ENCODE data around the gene FARP1. TPM values are rescaled to one million over a fixed set of nuclear protein-coding genes. Genes with fewer than 3 reads are reported as not detected.

FARP1 gene
- total RNA-seq, 1 experiment from 2014 or later, result 25.8 TPM

DNA sequence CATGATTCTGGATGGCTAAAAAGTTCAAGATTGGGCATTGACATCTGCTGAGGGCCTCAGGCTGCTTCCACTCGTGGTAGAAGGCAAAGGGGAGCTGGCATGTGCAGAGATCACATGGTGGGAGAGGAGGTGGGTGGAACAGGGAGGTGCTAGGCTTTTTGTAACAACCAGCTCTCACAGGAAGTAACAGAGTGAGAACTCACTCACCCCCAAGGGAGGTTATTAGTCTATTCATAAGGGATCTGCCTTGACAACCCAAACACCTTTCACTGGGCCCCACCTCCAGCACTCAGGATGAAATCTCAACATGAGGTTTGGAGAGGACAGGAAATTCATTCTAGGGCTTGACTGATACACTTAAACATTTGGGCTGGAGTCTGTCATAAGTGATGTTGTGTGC lies 231.9 kb downstream of the FARP1 start:
- Histone ChIP-seq H3K36me3 (replicated peaks; ENCODE audit: control insufficient read depth, insufficient read depth, low read length) (no peaks in the 10 kb centered on the region), H3K4me3 (ENCODE audit: insufficient read depth, low read depth, low read length) (no peak overlapping the region), H3K27me3 (ENCODE audit: control insufficient read depth, insufficient read depth, low read length) (no peaks in the 10 kb centered on the region)
- DNase-seq, result no peak

DNA sequence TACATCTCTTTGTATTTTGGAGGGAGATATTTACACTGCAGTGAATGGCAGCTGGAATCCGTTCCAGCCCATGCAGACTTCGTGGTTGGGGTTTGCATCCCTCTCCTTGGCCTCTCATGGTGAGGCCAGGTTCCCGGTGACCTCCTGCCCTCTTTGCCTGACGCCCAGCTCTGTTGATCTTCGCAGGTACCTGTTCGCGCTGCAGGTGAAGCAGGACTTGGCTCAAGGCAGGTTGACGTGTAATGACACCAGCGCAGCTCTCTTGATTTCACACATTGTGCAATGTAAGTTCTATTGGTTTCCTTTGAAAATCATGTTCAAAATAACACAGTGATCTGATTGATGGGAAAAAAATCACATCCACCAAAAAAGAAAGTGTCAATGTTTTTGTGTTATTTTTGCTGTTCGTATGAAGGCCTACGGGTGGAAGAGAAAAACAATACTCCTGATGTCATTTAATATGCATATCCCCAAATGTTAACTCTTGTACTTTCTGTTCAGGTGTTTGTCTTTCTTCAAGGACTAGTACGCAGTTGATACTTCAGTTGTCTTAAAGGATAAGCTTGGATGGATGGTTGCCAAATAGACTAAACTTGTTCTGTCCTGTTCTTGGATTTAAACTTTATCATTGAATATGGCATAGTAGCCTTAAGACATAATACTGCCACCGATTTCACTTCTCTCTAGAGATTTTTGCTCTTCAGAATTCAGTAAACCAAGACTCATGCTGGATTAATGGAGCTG lies 234.9 kb downstream of the FARP1 start:
- Histone ChIP-seq H3K4me3 (ENCODE audit: insufficient read depth, low read depth, low read length) (no peak overlapping the region), H3K36me3 (replicated peaks; ENCODE audit: control insufficient read depth, insufficient read depth, low read length) (no peaks in the 10 kb centered on the region), H3K27me3 (ENCODE audit: control insufficient read depth, insufficient read depth, low read length) (no peaks in the 10 kb centered on the region)
- DNase-seq, result no peak

GRCh38 chr13:98384739-98385138 lies 241.8 kb downstream of the FARP1 start:
- H3K36me3 ChIP-seq (replicated peaks; ENCODE audit: control insufficient read depth, insufficient read depth, low read length), result peaks cover 4% of the 10 kb centered on the region
- no peak for DNase-seq
- no peak overlapping the region for H3K4me3 ChIP-seq (ENCODE audit: insufficient read depth, low read depth, low read length)
- no peaks in the 10 kb centered on the region for H3K27me3 ChIP-seq (ENCODE audit: control insufficient read depth, insufficient read depth, low read length)

GRCh38 chr13:98385606-98386005 lies 242.7 kb downstream of the FARP1 start:
- DNase-seq, result no peak
- H3K27me3 ChIP-seq (ENCODE audit: control insufficient read depth, insufficient read depth, low read length), result no peaks in the 10 kb centered on the region
- H3K36me3 ChIP-seq (replicated peaks; ENCODE audit: control insufficient read depth, insufficient read depth, low read length), result peaks cover 5% of the 10 kb centered on the region

DNA sequence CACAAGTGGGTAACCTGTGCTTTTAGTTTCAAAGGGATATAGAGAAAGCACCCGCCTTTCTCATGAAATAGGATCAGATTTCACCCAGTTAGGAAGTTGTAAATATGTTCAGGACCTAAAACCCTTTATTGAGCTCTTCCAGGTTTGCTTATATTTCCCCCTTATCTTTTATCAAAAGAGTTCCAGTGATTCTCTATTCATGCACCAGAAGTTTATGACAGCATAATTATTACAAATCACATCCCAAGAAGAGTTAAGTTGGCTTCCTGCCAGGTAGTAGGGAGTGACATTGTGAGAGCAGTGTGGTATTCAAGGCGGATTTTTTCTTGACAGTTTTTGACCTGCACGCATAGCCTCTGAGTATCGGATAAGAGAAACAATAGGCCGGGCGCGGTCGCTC lies 243.7 kb downstream of the FARP1 start:
- DNase-seq, result no peak
- no peak overlapping the region for H3K4me3 ChIP-seq (ENCODE audit: insufficient read depth, low read depth, low read length)

More at GRCh38 chr13:98385606-98386005, 242.7 kb downstream of the FARP1 start:
- H3K4me3 ChIP-seq (ENCODE audit: insufficient read depth, low read depth, low read length), result no peak overlapping the region

GRCh38 chr13:98389319-98389718 lies 246.4 kb downstream of the FARP1 start:
- Histone ChIP-seq H3K27me3 (ENCODE audit: control insufficient read depth, insufficient read depth, low read length) (no peaks in the 10 kb centered on the region), H3K4me3 (ENCODE audit: insufficient read depth, low read depth, low read length) (no peak overlapping the region), H3K36me3 (replicated peaks; ENCODE audit: control insufficient read depth, insufficient read depth, low read length) (peaks cover 5% of the 10 kb centered on the region)
- DNase-seq, result no peak

More for the DNA sequence above, 243.7 kb downstream of the FARP1 start:
- peaks cover 5% of the 10 kb centered on the region for H3K36me3 ChIP-seq (replicated peaks; ENCODE audit: control insufficient read depth, insufficient read depth, low read length)
- H3K27me3 ChIP-seq (ENCODE audit: control insufficient read depth, insufficient read depth, low read length), result no peaks in the 10 kb centered on the region

DNA sequence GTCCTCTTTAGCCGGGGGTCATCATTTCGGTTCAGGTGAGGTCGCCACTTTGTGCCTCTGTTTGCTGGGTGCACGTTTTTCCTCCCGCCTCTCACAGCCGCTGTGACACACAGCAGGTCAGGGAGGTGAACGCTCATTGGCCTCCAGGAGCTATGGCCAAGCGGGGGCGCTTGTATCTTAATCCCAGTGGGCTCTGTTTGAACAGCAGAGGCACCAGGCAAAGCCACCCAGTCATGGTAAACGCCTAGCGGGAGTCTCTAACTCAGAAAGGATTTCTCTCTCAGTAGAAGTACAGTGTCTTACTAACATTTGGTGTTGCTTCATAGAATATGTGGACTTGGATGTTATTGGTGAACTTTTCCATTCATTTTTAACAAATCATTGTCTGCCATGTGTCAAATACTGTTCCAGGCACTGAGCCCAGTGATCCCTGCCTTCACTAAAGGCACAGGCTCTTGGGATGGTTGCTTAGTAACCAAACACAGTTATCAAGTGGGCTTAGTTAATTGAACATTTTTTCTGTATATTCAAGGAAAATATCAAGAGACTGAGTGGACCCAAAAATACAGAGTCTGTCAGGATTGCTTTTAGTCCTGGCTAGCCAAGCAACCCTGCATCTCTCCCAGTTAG lies 247.3 kb downstream of the FARP1 start:
- DNase-seq, result no peak
- H3K27me3 ChIP-seq (ENCODE audit: control insufficient read depth, insufficient read depth, low read length), result no peaks in the 10 kb centered on the region
- no peak overlapping the region for H3K4me3 ChIP-seq (ENCODE audit: insufficient read depth, low read depth, low read length)
- peaks cover 7% of the 10 kb centered on the region for H3K36me3 ChIP-seq (replicated peaks; ENCODE audit: control insufficient read depth, insufficient read depth, low read length)

- no peaks in the 10 kb centered on the region for H3K27me3 ChIP-seq (ENCODE audit: control insufficient read depth, insufficient read depth, low read length)
- DNase-seq, result no peak
- H3K4me3 ChIP-seq (ENCODE audit: insufficient read depth, low read depth, low read length), result no peak overlapping the region
- H3K36me3 ChIP-seq (replicated peaks; ENCODE audit: control insufficient read depth, insufficient read depth, low read length), result peaks cover 4% of the 10 kb centered on the region
Measured at GRCh38 chr13:98393873-98394272, 251.0 kb downstream of the FARP1 start.

DNA sequence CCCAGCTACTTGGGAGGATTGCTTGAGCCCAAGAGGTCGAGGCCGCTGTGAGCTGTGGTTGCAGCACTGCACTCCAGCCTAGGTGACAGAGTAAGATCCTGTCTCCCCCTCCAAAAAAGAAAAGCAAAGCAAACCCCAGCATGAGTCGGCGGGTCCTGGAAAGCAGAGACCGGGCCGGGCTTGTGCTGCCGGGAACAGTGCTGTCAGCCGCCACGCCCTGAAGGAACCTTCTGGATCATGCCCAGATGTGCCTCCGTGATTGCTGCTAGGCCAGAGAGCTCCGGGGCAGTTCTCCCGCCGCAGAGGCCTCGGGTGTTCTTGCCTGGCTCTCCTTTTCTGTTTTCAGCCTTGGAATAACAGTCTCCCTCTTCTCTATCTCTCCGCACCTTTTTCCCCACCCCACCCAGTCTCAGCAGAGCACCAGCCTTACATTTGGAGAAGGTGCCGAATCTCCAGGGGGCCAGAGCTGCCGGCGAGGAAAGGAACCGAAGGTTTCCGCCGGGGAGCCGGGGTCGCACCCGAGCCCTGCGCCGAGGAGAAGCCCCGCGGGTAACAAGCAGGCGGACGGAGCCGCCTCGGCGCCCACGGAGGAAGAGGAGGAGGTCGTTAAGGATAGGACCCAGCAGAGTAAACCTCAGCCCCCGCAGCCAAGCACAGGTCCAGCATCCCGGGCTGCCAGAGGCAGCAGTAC lies 252.1 kb downstream of the FARP1 start:
- Histone ChIP-seq H3K27me3 (ENCODE audit: control insufficient read depth, insufficient read depth, low read length) (no peaks in the 10 kb centered on the region), H3K36me3 (replicated peaks; ENCODE audit: control insufficient read depth, insufficient read depth, low read length) (peaks cover 2% of the 10 kb centered on the region), H3K4me3 (ENCODE audit: insufficient read depth, low read depth, low read length) (no peak overlapping the region)
- no peak for DNase-seq

DNA sequence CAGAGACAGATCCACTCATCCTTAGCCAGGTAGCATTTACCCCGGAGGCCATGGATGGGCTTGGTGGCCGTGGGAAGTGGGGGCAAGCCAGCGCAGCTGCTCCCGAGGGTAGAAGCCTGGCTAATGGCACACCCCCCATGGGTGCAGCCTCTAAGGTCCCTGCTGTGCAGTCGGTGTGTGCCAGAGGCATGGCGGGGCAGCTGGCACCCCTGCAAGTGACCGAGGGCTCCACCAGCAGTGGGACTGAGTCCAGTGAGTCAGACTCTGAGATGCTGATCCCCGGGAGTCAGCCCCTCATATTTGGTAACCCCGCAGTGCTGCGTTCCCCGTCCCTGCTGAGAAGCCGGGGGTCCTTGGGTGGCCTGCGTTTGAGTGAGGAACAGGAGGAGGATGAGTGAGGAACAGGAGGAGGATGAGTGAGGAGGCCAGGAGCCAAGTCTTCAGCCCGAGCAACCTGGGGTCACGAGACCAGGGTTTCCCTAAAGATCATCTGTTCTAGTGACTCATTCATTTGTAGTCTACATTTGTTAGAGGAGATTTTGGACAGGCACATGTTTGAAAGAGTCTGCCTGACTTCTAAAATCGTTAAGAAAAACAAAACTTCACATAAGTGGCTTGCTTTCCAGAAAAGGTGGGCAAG lies 253.3 kb downstream of the FARP1 start:
- peaks cover 2% of the 10 kb centered on the region for H3K36me3 ChIP-seq (replicated peaks; ENCODE audit: control insufficient read depth, insufficient read depth, low read length)
- DNase-seq, result no peak
- H3K27me3 ChIP-seq (ENCODE audit: control insufficient read depth, insufficient read depth, low read length), result no peaks in the 10 kb centered on the region
- H3K4me3 ChIP-seq (ENCODE audit: insufficient read depth, low read depth, low read length), result no peak overlapping the region

- Histone ChIP-seq H3K4me3 (ENCODE audit: insufficient read depth, low read depth, low read length) (no peak overlapping the region), H3K36me3 (replicated peaks; ENCODE audit: control insufficient read depth, insufficient read depth, low read length) (peaks cover 2% of the 10 kb centered on the region; the same call in 1 of the 2 replicates)
Measured at GRCh38 chr13:98397221-98397620, 254.3 kb downstream of the FARP1 start.

GRCh38 chr13:98397861-98398260 lies 255.0 kb downstream of the FARP1 start:
- Histone ChIP-seq H3K4me3 (ENCODE audit: insufficient read depth, low read depth, low read length) (no peak overlapping the region), H3K36me3 (replicated peaks; ENCODE audit: control insufficient read depth, insufficient read depth, low read length) (peaks cover 2% of the 10 kb centered on the region; the same call in 1 of the 2 replicates), H3K27me3 (ENCODE audit: control insufficient read depth, insufficient read depth, low read length) (no peaks in the 10 kb centered on the region)
- no peak for DNase-seq

More at GRCh38 chr13:98397221-98397620, 254.3 kb downstream of the FARP1 start:
- no peak for DNase-seq
- no peaks in the 10 kb centered on the region for H3K27me3 ChIP-seq (ENCODE audit: control insufficient read depth, insufficient read depth, low read length)

DNA sequence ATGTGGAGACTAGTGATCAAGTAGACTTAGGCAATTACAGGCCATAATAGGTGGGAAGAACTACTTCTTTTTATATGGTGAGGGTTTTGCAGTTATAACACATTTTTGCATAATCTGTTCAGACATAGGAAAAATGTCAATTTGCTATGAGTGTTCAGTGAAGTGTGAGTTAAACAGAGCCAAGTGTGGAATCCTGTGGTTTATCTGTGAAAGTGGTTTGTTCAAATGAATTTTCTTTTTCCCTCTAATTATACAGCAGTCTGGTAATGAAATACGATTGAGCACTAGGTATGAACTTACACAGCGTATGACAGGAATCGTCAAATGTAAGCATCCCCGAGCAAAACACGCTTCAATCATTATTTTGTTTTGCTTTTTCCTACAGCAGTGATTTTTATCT lies 255.7 kb downstream of the FARP1 start:
- H3K36me3 ChIP-seq (replicated peaks; ENCODE audit: control insufficient read depth, insufficient read depth, low read length), result peaks cover 2% of the 10 kb centered on the region; the same call in 1 of the 2 replicates
- DNase-seq, result no peak
- H3K27me3 ChIP-seq (ENCODE audit: control insufficient read depth, insufficient read depth, low read length), result no peaks in the 10 kb centered on the region
- H3K4me3 ChIP-seq (ENCODE audit: insufficient read depth, low read depth, low read length), result no peak overlapping the region

GRCh38 chr13:98399756-98400155 lies 256.9 kb downstream of the FARP1 start:
- Histone ChIP-seq H3K4me3 (ENCODE audit: insufficient read depth, low read depth, low read length) (no peak overlapping the region), H3K27me3 (ENCODE audit: control insufficient read depth, insufficient read depth, low read length) (no peaks in the 10 kb centered on the region), H3K36me3 (replicated peaks; ENCODE audit: control insufficient read depth, insufficient read depth, low read length) (peaks cover 4% of the 10 kb centered on the region; the same call in 1 of the 2 replicates)
- DNase-seq, result no peak

All from H7 (cell line).